HEK293 (cell line): Measurements from ENCODE around the gene PROCA1.

Experiments
- CTCF ChIA-PET: fragments of 350-600 bp; formaldehyde crosslinking; extraction: SDS; loops from one replicate; lab custom pipeline; 2021; ENCODE audit warnings: antibody characterized with exemption; lab: Yijun Ruan, JAX
- POLR2A ChIA-PET: fragments of 300-600 bp; formaldehyde crosslinking; extraction: SDS; loops from one replicate; lab custom pipeline; 2020; ENCODE audit warnings: antibody characterized with exemption, inconsistent platforms; lab: Yijun Ruan, JAX
- H3K27ac ChIP-seq: fragments of 200-500 bp; sonication (Bioruptor generic); 2 replicates; pipeline ENCODE4 v1.5.1; 2014; ENCODE audit warnings: low read depth, low read length, control low read depth, inconsistent platforms; ENCODE audit errors: extremely low read depth
- H3K36me3 ChIP-seq, 2 experiments: fragments of 200-500 bp in 1 of 2; sonication (Bioruptor generic) in 1 of 2; 1 replicate in 1 of 2; 2 replicates in 1 of 2; pipeline ENCODE4 v1.5.1; 2014 to 2017; ENCODE audit warnings: inconsistent platforms in 2 of 2, low read length in 2 of 2; ENCODE audit not compliant: control insufficient read depth in 2 of 2, insufficient read depth in 1 of 2
- H3K4me1 ChIP-seq: fragments of 200-500 bp; sonication (Bioruptor generic); 2 replicates; pipeline ENCODE4 v1.5.1; 2014; ENCODE audit warnings: mild to moderate bottlenecking, low read length, inconsistent platforms; ENCODE audit not compliant: control insufficient read depth, insufficient read depth
- H3K4me3 ChIP-seq: 2 replicates; pipeline ENCODE4 v1.5.1; 2011; ENCODE audit warnings: low read depth, mild to moderate bottlenecking, control low read depth, low read length, moderate library complexity
- H3K9me3 ChIP-seq: fragments of 200-500 bp; sonication (Bioruptor generic); 2 replicates; pipeline ENCODE4 v1.5.1; 2014; ENCODE audit warnings: low read depth, low read length, inconsistent platforms; ENCODE audit not compliant: control insufficient read depth, insufficient read depth
- GLI4 ChIP-seq: fragments of 450-650 bp; formaldehyde crosslinking; IDR thresholded peaks from 2 replicates; pipeline ENCODE4 v1.5.1; 2016; ENCODE audit warnings: missing biosample characterization, missing genetic modification characterization
- HOXA7 ChIP-seq: sonication (generic); formaldehyde crosslinking; IDR thresholded peaks from 2 replicates; pipeline ENCODE4 v1.8.1; 2022; ENCODE audit warnings: missing genetic modification reagents, borderline replicate concordance
- HOXC10 ChIP-seq: sonication (generic); formaldehyde crosslinking; IDR thresholded peaks from 2 replicates; pipeline ENCODE4 v1.8.1; 2023; ENCODE audit warnings: mild to moderate bottlenecking, missing genetic modification reagents
- HOXD13 ChIP-seq: sonication (generic); formaldehyde crosslinking; IDR thresholded peaks from 2 replicates; pipeline ENCODE4 v1.8.0; 2022; ENCODE audit warnings: missing genetic modification reagents, borderline replicate concordance
- OVOL3 ChIP-seq: fragments of 450-650 bp; formaldehyde crosslinking; IDR thresholded peaks from 2 replicates; pipeline ENCODE4 v1.5.1; 2016; ENCODE audit warnings: missing biosample characterization, missing genetic modification characterization
- SP3 ChIP-seq: fragments of 450-650 bp; formaldehyde crosslinking; IDR thresholded peaks from 2 replicates; pipeline ENCODE4 v1.5.1; 2016; ENCODE audit warnings: missing biosample characterization, missing genetic modification characterization
- ZEB2 ChIP-seq: fragments of 450-650 bp; formaldehyde crosslinking; IDR thresholded peaks from 2 replicates; pipeline ENCODE4 v1.5.1; 2016; ENCODE audit warnings: missing biosample characterization, missing genetic modification characterization
- ZNF146 ChIP-seq: fragments of 450-650 bp; formaldehyde crosslinking; IDR thresholded peaks from 2 replicates; pipeline ENCODE4 v1.5.1; 2016; ENCODE audit warnings: missing biosample characterization, missing genetic modification characterization
- ZNF16 ChIP-seq: fragments of 450-650 bp; formaldehyde crosslinking; IDR thresholded peaks from 2 replicates; pipeline ENCODE4 v1.5.1; 2016; ENCODE audit warnings: low read depth, missing biosample characterization, missing genetic modification characterization
- ZNF184 ChIP-seq: fragments of 450-650 bp; IDR thresholded peaks from 2 replicates; pipeline ENCODE4 v1.5.1; 2018; ENCODE audit warnings: missing biosample characterization, mild to moderate bottlenecking, missing genetic modification characterization
- ZNF202 ChIP-seq: fragments of 450-650 bp; formaldehyde crosslinking; IDR thresholded peaks from 2 replicates; pipeline ENCODE4 v1.5.1; 2016; ENCODE audit warnings: missing biosample characterization, missing genetic modification characterization, borderline replicate concordance
- ZNF239 ChIP-seq: fragments of 450-650 bp; formaldehyde crosslinking; IDR thresholded peaks from 2 replicates; pipeline ENCODE4 v1.5.1; 2016; ENCODE audit warnings: missing biosample characterization, missing genetic modification characterization
- ZNF341 ChIP-seq: fragments of 450-650 bp; formaldehyde crosslinking; IDR thresholded peaks from 2 replicates; pipeline ENCODE4; 2016; ENCODE audit warnings: low read depth, missing biosample characterization, missing genetic modification characterization
- ZNF394 ChIP-seq: fragments of 450-650 bp; formaldehyde crosslinking; IDR thresholded peaks from 2 replicates; pipeline ENCODE4 v1.5.1; 2016; ENCODE audit warnings: missing biosample characterization, missing genetic modification characterization, mild to moderate bottlenecking, moderate library complexity, borderline replicate concordance
- ZNF514 ChIP-seq: fragments of 450-650 bp; formaldehyde crosslinking; IDR thresholded peaks from 2 replicates; pipeline ENCODE4 v1.5.1; 2016; ENCODE audit warnings: missing biosample characterization, missing genetic modification characterization
- ZNF521 ChIP-seq: fragments of 450-650 bp; formaldehyde crosslinking; IDR thresholded peaks from 2 replicates; pipeline ENCODE4 v1.5.1; 2017; ENCODE audit warnings: missing biosample characterization, mild to moderate bottlenecking, missing genetic modification characterization
- ZNF596 ChIP-seq: fragments of 450-650 bp; IDR thresholded peaks from 2 replicates; pipeline ENCODE4 v1.5.0; 2018; ENCODE audit warnings: missing biosample characterization, mild to moderate bottlenecking, missing genetic modification characterization, moderate library complexity
- ZNF600 ChIP-seq: fragments of 450-650 bp; formaldehyde crosslinking; IDR thresholded peaks from 2 replicates; pipeline ENCODE4 v1.5.1; 2016; ENCODE audit warnings: missing biosample characterization, missing genetic modification characterization
- ZNF670 ChIP-seq: fragments of 450-650 bp; formaldehyde crosslinking; IDR thresholded peaks from 2 replicates; pipeline ENCODE4 v1.5.1; 2016; ENCODE audit warnings: missing biosample characterization, missing genetic modification characterization, low read depth
- ZNF677 ChIP-seq: fragments of 450-650 bp; IDR thresholded peaks from 2 replicates; pipeline ENCODE4 v1.5.0; 2018; ENCODE audit warnings: missing biosample characterization, mild to moderate bottlenecking, missing genetic modification characterization, moderate library complexity
- ZNF777 ChIP-seq: fragments of 450-650 bp; formaldehyde crosslinking; IDR thresholded peaks from 2 replicates; pipeline ENCODE4 v1.5.1; 2017; ENCODE audit warnings: missing biosample characterization, missing genetic modification characterization, borderline replicate concordance
- ZSCAN16 ChIP-seq: fragments of 450-650 bp; formaldehyde crosslinking; IDR thresholded peaks from 2 replicates; pipeline ENCODE4 v1.5.1; 2016; ENCODE audit warnings: missing biosample characterization, missing genetic modification characterization
- TF ChIP-seq, protein P1 (sequence below): fragments of 450-650 bp; formaldehyde crosslinking; IDR thresholded peaks from 2 replicates; pipeline ENCODE4; 2016; ENCODE audit warnings: missing biosample characterization, missing genetic modification characterization
- TF ChIP-seq, protein P2 (sequence below): fragments of 450-650 bp; formaldehyde crosslinking; IDR thresholded peaks from 2 replicates; pipeline ENCODE4 v1.5.1; 2016; ENCODE audit warnings: missing biosample characterization, missing genetic modification characterization, borderline replicate concordance
- TF ChIP-seq, protein P3 (sequence below): fragments of 450-650 bp; formaldehyde crosslinking; IDR thresholded peaks from 2 replicates; pipeline ENCODE4 v1.5.1; 2016; ENCODE audit warnings: missing biosample characterization, missing genetic modification characterization, low read depth
- TF ChIP-seq, protein P4 (sequence below): fragments of 450-650 bp; formaldehyde crosslinking; IDR thresholded peaks from 2 replicates; pipeline ENCODE4 v1.5.1; 2017; ENCODE audit warnings: missing biosample characterization, missing genetic modification characterization
- TF ChIP-seq, protein P5 (sequence below): fragments of 450-650 bp; formaldehyde crosslinking; IDR thresholded peaks from 2 replicates; pipeline ENCODE4 v1.5.1; 2017; ENCODE audit warnings: missing biosample characterization, missing genetic modification characterization
- TF ChIP-seq, protein P6 (sequence below): fragments of 450-650 bp; formaldehyde crosslinking; IDR thresholded peaks from 2 replicates; pipeline ENCODE4 v1.5.1; 2016; ENCODE audit warnings: missing biosample characterization, missing genetic modification characterization
- TF ChIP-seq, protein P7 (sequence below): sonication (generic); formaldehyde crosslinking; IDR thresholded peaks from 2 replicates; pipeline ENCODE4 v1.8.1; 2022; ENCODE audit warnings: mild to moderate bottlenecking, moderate library complexity, missing genetic modification reagents

PROCA1 gene

DNA sequence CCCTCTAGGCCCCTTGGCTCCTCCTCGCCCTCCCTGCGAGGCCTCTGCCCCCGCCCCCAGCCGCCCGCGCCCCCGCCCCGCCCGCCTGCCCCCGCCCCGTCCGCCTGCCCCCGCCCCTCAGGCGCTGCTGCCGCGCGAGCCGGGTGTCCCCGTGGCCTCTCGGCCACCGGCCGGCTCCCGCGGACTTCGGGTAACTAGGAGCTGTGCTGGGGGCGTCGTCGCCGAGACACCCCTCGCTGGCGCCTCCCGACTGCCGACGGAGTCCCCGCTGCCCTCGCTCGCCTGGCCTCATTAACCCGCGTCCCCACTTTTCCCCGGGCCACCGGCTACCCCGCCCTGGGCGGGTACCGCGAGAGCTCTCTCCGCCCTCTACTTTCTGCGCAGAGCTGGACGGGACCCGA lies 14.5 kb upstream of the PROCA1 start, which contains the start of gene TLCD1:
TSS of gene TLCD1 (minus strand) at position 8 of the 401 bp plus-strand sequence. CDS start 136 bp downstream, outside the sequence.
- Histone ChIP-seq H3K36me3 (peaks cover 20 to 41% of the 10 kb centered on the region in 2 experiments), H3K27ac (peak within 1 kb of the TSS; percentile 99), H3K4me1 (peaks cover 9% of the 10 kb centered on the region; the same call in 1 of the 2 replicates), H3K4me3 (peak within 1 kb of the TSS; percentile 55), H3K9me3 (no peaks in the 10 kb centered on the region)
- ChIA-PET POLR2A (interaction anchor here (0.8 to 6.7 kb wide), 28 partner anchors 9 to 391 kb away, joined by 3 to 448 read pairs (median 6); partner anchors contain the start of genes BLTP2, DHRS13, FAM222B and FLOT2), CTCF (interaction anchor here (0.5 to 13.6 kb wide), 47 partner anchors 9 to 1027 kb away, joined by 3 to 445 read pairs (median 7); partner anchors contain the start of genes BLTP2, DHRS13, FLOT2 and PHF12)
- TF ChIP-seq GLI4 (tag by site-specific recombination) (no peak), ZNF239 (no peak), HOXC10 (CRISPR knock-in tag) (no peak), HOXD13 (CRISPR knock-in tag) (0 out of 2 replicates have a peak, but pooled peaks have one; percentile 7), ZNF146 (tag by site-specific recombination) (no peak), ZNF596 (tag by site-specific recombination) (no peak), ZNF670 (tag by site-specific recombination) (no peak), ZNF514 (no peak), ZNF777 (tag by site-specific recombination) (no peak; the same call in 1 of the 2 replicates), ZNF521 (tag by site-specific recombination) (no peak), ZNF341 (tag by site-specific recombination) (peak; percentile 97), OVOL3 (tag by site-specific recombination) (no peak), ZSCAN16 (tag by site-specific recombination) (no peak), ZNF16 (tag by site-specific recombination) (0 out of 2 replicates have a peak, but pooled peaks have one; percentile 6), ZNF394 (tag by site-specific recombination) (no peak), ZNF600 (tag by site-specific recombination) (no peak), ZNF202 (tag by site-specific recombination) (no peak), ZEB2 (tag by site-specific recombination) (no peak), HOXA7 (CRISPR knock-in tag) (no peak), ZNF677 (tag by site-specific recombination) (no peak), ZNF184 (tag by site-specific recombination) (no peak), SP3 (tag by site-specific recombination) (peak; percentile 58; the same call in 1 of the 2 replicates)
- TF ChIP-seq, protein P1, sequence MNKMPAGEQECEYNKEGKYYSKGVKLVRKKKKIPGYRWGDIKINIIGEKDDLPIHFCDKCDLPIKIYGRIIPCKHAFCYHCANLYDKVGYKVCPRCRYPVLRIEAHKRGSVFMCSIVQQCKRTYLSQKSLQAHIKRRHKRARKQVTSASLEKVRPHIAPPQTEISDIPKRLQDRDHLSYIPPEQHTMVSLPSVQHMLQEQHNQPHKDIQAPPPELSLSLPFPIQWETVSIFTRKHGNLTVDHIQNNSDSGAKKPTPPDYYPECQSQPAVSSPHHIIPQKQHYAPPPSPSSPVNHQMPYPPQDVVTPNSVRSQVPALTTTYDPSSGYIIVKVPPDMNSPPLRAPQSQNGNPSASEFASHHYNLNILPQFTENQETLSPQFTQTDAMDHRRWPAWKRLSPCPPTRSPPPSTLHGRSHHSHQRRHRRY (tag by site-specific recombination) = no peak
- TF ChIP-seq, protein P2, sequence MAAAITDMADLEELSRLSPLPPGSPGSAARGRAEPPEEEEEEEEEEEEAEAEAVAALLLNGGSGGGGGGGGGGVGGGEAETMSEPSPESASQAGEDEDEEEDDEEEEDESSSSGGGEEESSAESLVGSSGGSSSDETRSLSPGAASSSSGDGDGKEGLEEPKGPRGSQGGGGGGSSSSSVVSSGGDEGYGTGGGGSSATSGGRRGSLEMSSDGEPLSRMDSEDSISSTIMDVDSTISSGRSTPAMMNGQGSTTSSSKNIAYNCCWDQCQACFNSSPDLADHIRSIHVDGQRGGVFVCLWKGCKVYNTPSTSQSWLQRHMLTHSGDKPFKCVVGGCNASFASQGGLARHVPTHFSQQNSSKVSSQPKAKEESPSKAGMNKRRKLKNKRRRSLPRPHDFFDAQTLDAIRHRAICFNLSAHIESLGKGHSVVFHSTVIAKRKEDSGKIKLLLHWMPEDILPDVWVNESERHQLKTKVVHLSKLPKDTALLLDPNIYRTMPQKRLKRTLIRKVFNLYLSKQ (tag by site-specific recombination) = no peak
- TF ChIP-seq, protein P3, sequence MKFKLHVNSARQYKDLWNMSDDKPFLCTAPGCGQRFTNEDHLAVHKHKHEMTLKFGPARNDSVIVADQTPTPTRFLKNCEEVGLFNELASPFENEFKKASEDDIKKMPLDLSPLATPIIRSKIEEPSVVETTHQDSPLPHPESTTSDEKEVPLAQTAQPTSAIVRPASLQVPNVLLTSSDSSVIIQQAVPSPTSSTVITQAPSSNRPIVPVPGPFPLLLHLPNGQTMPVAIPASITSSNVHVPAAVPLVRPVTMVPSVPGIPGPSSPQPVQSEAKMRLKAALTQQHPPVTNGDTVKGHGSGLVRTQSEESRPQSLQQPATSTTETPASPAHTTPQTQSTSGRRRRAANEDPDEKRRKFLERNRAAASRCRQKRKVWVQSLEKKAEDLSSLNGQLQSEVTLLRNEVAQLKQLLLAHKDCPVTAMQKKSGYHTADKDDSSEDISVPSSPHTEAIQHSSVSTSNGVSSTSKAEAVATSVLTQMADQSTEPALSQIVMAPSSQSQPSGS (tag by site-specific recombination) = no peak
- TF ChIP-seq, protein P4, sequence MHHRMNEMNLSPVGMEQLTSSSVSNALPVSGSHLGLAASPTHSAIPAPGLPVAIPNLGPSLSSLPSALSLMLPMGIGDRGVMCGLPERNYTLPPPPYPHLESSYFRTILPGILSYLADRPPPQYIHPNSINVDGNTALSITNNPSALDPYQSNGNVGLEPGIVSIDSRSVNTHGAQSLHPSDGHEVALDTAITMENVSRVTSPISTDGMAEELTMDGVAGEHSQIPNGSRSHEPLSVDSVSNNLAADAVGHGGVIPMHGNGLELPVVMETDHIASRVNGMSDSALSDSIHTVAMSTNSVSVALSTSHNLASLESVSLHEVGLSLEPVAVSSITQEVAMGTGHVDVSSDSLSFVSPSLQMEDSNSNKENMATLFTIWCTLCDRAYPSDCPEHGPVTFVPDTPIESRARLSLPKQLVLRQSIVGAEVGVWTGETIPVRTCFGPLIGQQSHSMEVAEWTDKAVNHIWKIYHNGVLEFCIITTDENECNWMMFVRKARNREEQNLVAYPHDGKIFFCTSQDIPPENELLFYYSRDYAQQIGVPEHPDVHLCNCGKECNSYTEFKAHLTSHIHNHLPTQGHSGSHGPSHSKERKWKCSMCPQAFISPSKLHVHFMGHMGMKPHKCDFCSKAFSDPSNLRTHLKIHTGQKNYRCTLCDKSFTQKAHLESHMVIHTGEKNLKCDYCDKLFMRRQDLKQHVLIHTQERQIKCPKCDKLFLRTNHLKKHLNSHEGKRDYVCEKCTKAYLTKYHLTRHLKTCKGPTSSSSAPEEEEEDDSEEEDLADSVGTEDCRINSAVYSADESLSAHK (tag by site-specific recombination) = peak; percentile 36
- TF ChIP-seq, protein P5, sequence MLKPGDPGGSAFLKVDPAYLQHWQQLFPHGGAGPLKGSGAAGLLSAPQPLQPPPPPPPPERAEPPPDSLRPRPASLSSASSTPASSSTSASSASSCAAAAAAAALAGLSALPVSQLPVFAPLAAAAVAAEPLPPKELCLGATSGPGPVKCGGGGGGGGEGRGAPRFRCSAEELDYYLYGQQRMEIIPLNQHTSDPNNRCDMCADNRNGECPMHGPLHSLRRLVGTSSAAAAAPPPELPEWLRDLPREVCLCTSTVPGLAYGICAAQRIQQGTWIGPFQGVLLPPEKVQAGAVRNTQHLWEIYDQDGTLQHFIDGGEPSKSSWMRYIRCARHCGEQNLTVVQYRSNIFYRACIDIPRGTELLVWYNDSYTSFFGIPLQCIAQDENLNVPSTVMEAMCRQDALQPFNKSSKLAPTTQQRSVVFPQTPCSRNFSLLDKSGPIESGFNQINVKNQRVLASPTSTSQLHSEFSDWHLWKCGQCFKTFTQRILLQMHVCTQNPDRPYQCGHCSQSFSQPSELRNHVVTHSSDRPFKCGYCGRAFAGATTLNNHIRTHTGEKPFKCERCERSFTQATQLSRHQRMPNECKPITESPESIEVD (tag by site-specific recombination) = no peak
- TF ChIP-seq, protein P6, sequence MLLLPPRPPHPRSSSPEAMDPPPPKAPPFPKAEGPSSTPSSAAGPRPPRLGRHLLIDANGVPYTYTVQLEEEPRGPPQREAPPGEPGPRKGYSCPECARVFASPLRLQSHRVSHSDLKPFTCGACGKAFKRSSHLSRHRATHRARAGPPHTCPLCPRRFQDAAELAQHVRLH (tag by site-specific recombination) = no peak
- TF ChIP-seq, protein P7, sequence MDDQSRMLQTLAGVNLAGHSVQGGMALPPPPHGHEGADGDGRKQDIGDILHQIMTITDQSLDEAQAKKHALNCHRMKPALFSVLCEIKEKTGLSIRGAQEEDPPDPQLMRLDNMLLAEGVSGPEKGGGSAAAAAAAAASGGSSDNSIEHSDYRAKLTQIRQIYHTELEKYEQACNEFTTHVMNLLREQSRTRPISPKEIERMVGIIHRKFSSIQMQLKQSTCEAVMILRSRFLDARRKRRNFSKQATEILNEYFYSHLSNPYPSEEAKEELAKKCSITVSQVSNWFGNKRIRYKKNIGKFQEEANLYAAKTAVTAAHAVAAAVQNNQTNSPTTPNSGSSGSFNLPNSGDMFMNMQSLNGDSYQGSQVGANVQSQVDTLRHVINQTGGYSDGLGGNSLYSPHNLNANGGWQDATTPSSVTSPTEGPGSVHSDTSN (CRISPR knock-in tag) = peak; percentile 8
